Measurements from ENCODE around the gene RIOX2. TPM values are rescaled to one million over a fixed set of nuclear protein-coding genes. Genes with fewer than 3 reads are reported as not detected.
A peak's percentile ranks its signal among the peaks of the same experiment; 100 is the strongest.

RIOX2 gene
- total RNA-seq, 1 experiment from 2014 or later = 28.4 TPM

- DNase-seq (ENCODE audit: low spot score) = no peak
- intact Hi-C loops (cut with micrococcal nuclease; ENCODE audit: unreplicated experiment) = loop anchor here (5.0 kb wide), 1 partner anchor 107 kb away; no protein-coding TSS in a partner anchor
- Histone ChIP-seq H3K27ac (ENCODE audit: low read depth, low read length, poor library complexity, severe bottlenecking) (no peak overlapping the region), H3K36me3 (ENCODE audit: insufficient read depth, low read length, poor library complexity, severe bottlenecking) (no peaks in the 10 kb centered on the region), H3K9me3 (ENCODE audit: low read depth, low read length, poor library complexity, severe bottlenecking) (no peaks in the 10 kb centered on the region), H3K4me3 (ENCODE audit: low read depth, low read length, poor library complexity, severe bottlenecking) (no peak overlapping the region), H3K27me3 (replicated peaks; ENCODE audit: insufficient read depth, low read depth, low read length, poor library complexity) (no peaks in the 10 kb centered on the region), H3K4me1 (ENCODE audit: insufficient read depth, low read length, poor library complexity, severe bottlenecking) (peaks cover 29% of the 10 kb centered on the region)
- POLR2A ChIA-PET (ENCODE audit: low non-redundant PET) = no interaction called here
- CTCF ChIA-PET = no interaction called here
- BruUV-seq (replicated peaks) = no TSS peak
- TF ChIP-seq CTCF (conservative IDR thresholded peaks at IDR 0.05; ENCODE audit: low read depth, low read length) (no peak), EZH2 (IDR thresholded peaks at IDR 0.05; ENCODE audit: borderline replicate concordance, low read depth, low read length, poor library complexity, severe bottlenecking) (no peak)
Measured at GRCh38 chr3:97899331-97899730, 72.9 kb downstream of the RIOX2 start.

- intact Hi-C loops (cut with micrococcal nuclease; ENCODE audit: unreplicated experiment) = loop anchor here (5.0 kb wide), 1 partner anchor 104 kb away; no protein-coding TSS in a partner anchor
- Histone ChIP-seq H3K36me3 (ENCODE audit: insufficient read depth, low read length, poor library complexity, severe bottlenecking) (no peaks in the 10 kb centered on the region), H3K27me3 (replicated peaks; ENCODE audit: insufficient read depth, low read depth, low read length, poor library complexity) (no peaks in the 10 kb centered on the region), H3K4me1 (ENCODE audit: insufficient read depth, low read length, poor library complexity, severe bottlenecking) (peaks cover 23% of the 10 kb centered on the region), H3K9me3 (ENCODE audit: low read depth, low read length, poor library complexity, severe bottlenecking) (no peaks in the 10 kb centered on the region), H3K27ac (ENCODE audit: low read depth, low read length, poor library complexity, severe bottlenecking) (no peak overlapping the region), H3K4me3 (ENCODE audit: low read depth, low read length, poor library complexity, severe bottlenecking) (no peak overlapping the region)
- no TSS peak for BruUV-seq (replicated peaks)
- DNase-seq (ENCODE audit: low spot score) = peak; percentile 47
- ChIA-PET POLR2A (ENCODE audit: low non-redundant PET) (no interaction called here), CTCF (no interaction called here)
- TF ChIP-seq EZH2 (IDR thresholded peaks at IDR 0.05; ENCODE audit: borderline replicate concordance, low read depth, low read length, poor library complexity, severe bottlenecking) = no peak
- TF ChIP-seq CTCF (conservative IDR thresholded peaks at IDR 0.05; ENCODE audit: low read depth, low read length) = peak; percentile 53; the same call in 1 of the 2 replicates
Measured at GRCh38 chr3:97896547-97896946, 75.7 kb downstream of the RIOX2 start.

- intact Hi-C loops (cut with micrococcal nuclease; ENCODE audit: unreplicated experiment) = loop anchor here (5.0 kb wide), 1 partner anchor 104 kb away; no protein-coding TSS in a partner anchor
- H3K27ac ChIP-seq (ENCODE audit: low read depth, low read length, poor library complexity, severe bottlenecking) = no peak overlapping the region
- DNase-seq (ENCODE audit: low spot score) = no peak
- H3K9me3 ChIP-seq (ENCODE audit: low read depth, low read length, poor library complexity, severe bottlenecking) = no peaks in the 10 kb centered on the region
- ChIA-PET POLR2A (ENCODE audit: low non-redundant PET) (interaction anchor here (0.7 kb wide), 1 partner anchor 59 kb away, joined by 3 read pairs; no protein-coding TSS in a partner anchor), CTCF (no interaction called here)
- H3K4me1 ChIP-seq (ENCODE audit: insufficient read depth, low read length, poor library complexity, severe bottlenecking) = peaks cover 19% of the 10 kb centered on the region
- H3K36me3 ChIP-seq (ENCODE audit: insufficient read depth, low read length, poor library complexity, severe bottlenecking) = no peaks in the 10 kb centered on the region
- no peak overlapping the region for H3K4me3 ChIP-seq (ENCODE audit: low read depth, low read length, poor library complexity, severe bottlenecking)
- TF ChIP-seq CTCF (conservative IDR thresholded peaks at IDR 0.05; ENCODE audit: low read depth, low read length) (no peak), EZH2 (IDR thresholded peaks at IDR 0.05; ENCODE audit: borderline replicate concordance, low read depth, low read length, poor library complexity, severe bottlenecking) (no peak)
- no TSS peak for BruUV-seq (replicated peaks)
- no peaks in the 10 kb centered on the region for H3K27me3 ChIP-seq (replicated peaks; ENCODE audit: insufficient read depth, low read depth, low read length, poor library complexity)
Measured at GRCh38 chr3:97896129-97896528, 76.1 kb downstream of the RIOX2 start.

Measured in A673 (cell line).